Esophagus squamous epithelium (tissue), 5 donors: Measurements from ENCODE around the gene CPM. TPM values are rescaled to one million over a fixed set of nuclear protein-coding genes. Genes with fewer than 3 reads are reported as not detected.

Experiments used
- DNase-seq: peaks from one replicate; lab custom pipeline; 2025; lab: John Stamatoyannopoulos, UW
- H3K27ac ChIP-seq, 4 donors: fragments of 200-600 bp; sonication (generic); one replicate each; pipeline ENCODE4 v1.5.1; 2016 to 2019; ENCODE audit warnings: mild to moderate bottlenecking in 1 of 4
- H3K27me3 ChIP-seq, 4 donors: fragments of 200-600 bp; sonication (generic); 1 replicate in 3 of 4; 2 replicates in 1 of 4; pipeline versions ENCODE4 v1.5.1 to v1.6.0; 2017 to 2021; ENCODE audit warnings: antibody characterized with exemption in 1 of 4
- H3K36me3 ChIP-seq, 3 donors: fragments of 200-600 bp; sonication (generic); one replicate each; pipeline ENCODE4 v1.5.1; 2016 to 2019
- H3K4me1 ChIP-seq, 3 donors: fragments of 200-600 bp; sonication (generic); one replicate each; pipeline ENCODE4 v1.5.1; 2017 to 2019
- H3K4me3 ChIP-seq, 4 donors: fragments of 200-600 bp; sonication (generic); 1 replicate in 3 of 4; 2 replicates in 1 of 4; pipeline ENCODE4 v1.5.1; 2016 to 2019; ENCODE audit warnings: mild to moderate bottlenecking in 2 of 4, moderate library complexity in 1 of 4
- H3K9me3 ChIP-seq, 3 donors: fragments of 200-600 bp; sonication (generic); one replicate each; pipeline ENCODE4 v1.5.1; 2016 to 2019
- CTCF ChIP-seq, 6 experiments: fragments of 450-650 bp in 4 of 6; fragments of 200-600 bp in 2 of 6; sonication (generic) in 2 of 6; IDR thresholded peaks; one replicate each; pipeline ENCODE4 v1.5.1; 2016 to 2019; ENCODE audit warnings: antibody characterized with exemption in 6 of 6, mild to moderate bottlenecking in 4 of 6, moderate library complexity in 4 of 6
- POLR2A ChIP-seq, 4 donors: fragments of 450-650 bp; IDR thresholded peaks; one replicate each; pipeline ENCODE4 v1.6.1; 2017; ENCODE audit warnings: antibody characterized with exemption in 4 of 4, mild to moderate bottlenecking in 4 of 4, moderate library complexity in 3 of 4
- WGBS, 2 donors: methylation state at CpG; one replicate each; pipeline ENCODE4 v1.1.5; 2018; 5-methylcytosine and 5-hydroxymethylcytosine counted together
- intact Hi-C: fragments of 100-400 bp; cut with DNase I; formaldehyde crosslinking; loops from one replicate; pipeline ENCODE4 v1.15.0; 2022
- total RNA-seq, 4 donors: library from RNA; depleted of rRNA; stranded (reverse); fragments of >200 nt; gene quantifications; one replicate each; pipeline ENCODE4 v1.1.0, GENCODE V29; 2016
- donor health status: DM: yes; HTN: yes; CAD: no.

The CPM gene
- total RNA-seq, 4 donors from 2014 or later = 10.9 to 35.5 (median 20.6) TPM

GRCh38 chr12:68896881-68897540 is 36.0 kb downstream of the CPM start:
- no peak overlapping the region for H3K4me3 ChIP-seq
- no peaks in the 10 kb centered on the region for H3K27me3 ChIP-seq
- WGBS, 2 donors = 56 to 59% methylated on average over 3 to 4 of the region's 4 CpGs
- H3K36me3 ChIP-seq = no peaks in the 10 kb centered on the region
- no peak for TF ChIP-seq CTCF (IDR thresholded peaks at IDR 0.05)
- TF ChIP-seq POLR2A (IDR thresholded peaks at IDR 0.05) = no peak
- H3K9me3 ChIP-seq = no peaks in the 10 kb centered on the region
- intact Hi-C loops = no loop called here
- H3K27ac ChIP-seq = no peak overlapping the region
- no peaks in the 10 kb centered on the region for H3K4me1 ChIP-seq
- no peak for DNase-seq

GRCh38 chr12:68894276-68894855 is 38.6 kb downstream of the CPM start:
- Histone ChIP-seq H3K9me3 (no peaks in the 10 kb centered on the region), H3K4me3 (no peak overlapping the region), H3K27ac (no peak overlapping the region), H3K4me1 (no peaks in the 10 kb centered on the region), H3K27me3 (no peaks in the 10 kb centered on the region), H3K36me3 (no peaks in the 10 kb centered on the region)
- TF ChIP-seq POLR2A (IDR thresholded peaks at IDR 0.05) (no peak), CTCF (IDR thresholded peaks at IDR 0.05) (no peak)
- WGBS, 2 donors = 84 to 92% methylated on average over 6 to 7 of the region's 7 CpGs
- no peak for DNase-seq
- intact Hi-C loops = no loop called here

GRCh38 chr12:68893741-68894140 is 39.2 kb downstream of the CPM start:
- TF ChIP-seq CTCF (IDR thresholded peaks at IDR 0.05) (no peak), POLR2A (IDR thresholded peaks at IDR 0.05) (no peak)
- DNase-seq = no peak
- Histone ChIP-seq H3K36me3 (no peaks in the 10 kb centered on the region), H3K27ac (no peak overlapping the region), H3K4me1 (no peaks in the 10 kb centered on the region), H3K9me3 (no peaks in the 10 kb centered on the region), H3K27me3 (no peaks in the 10 kb centered on the region), H3K4me3 (no peak overlapping the region)
- 85 to 95% methylated on average over 3 of the region's 3 CpGs for WGBS, 2 donors
- intact Hi-C loops = no loop called here

- Histone ChIP-seq H3K36me3 (no peaks in the 10 kb centered on the region), H3K27ac (no peak overlapping the region), H3K9me3 (no peaks in the 10 kb centered on the region), H3K27me3 (no peaks in the 10 kb centered on the region), H3K4me1 (no peaks in the 10 kb centered on the region), H3K4me3 (no peak overlapping the region)
- intact Hi-C loops = no loop called here
- WGBS, 2 donors = 87 to 90% methylated on average over 2 of the region's 2 CpGs
- DNase-seq = no peak
- TF ChIP-seq POLR2A (IDR thresholded peaks at IDR 0.05) = no peak
- no peak for TF ChIP-seq CTCF (IDR thresholded peaks at IDR 0.05)
These were observed 39.8 kb downstream of the CPM start for GRCh38 chr12:68893201-68893600.

GRCh38 chr12:68891141-68891540 is 41.8 kb downstream of the CPM start:
- intact Hi-C loops = no loop called here
- H3K4me1 ChIP-seq = no peaks in the 10 kb centered on the region
- H3K36me3 ChIP-seq = no peaks in the 10 kb centered on the region
- 81 to 87% methylated on average over 6 of the region's 6 CpGs for WGBS, 2 donors
- peak overlapping the region in 1 of 4 donors; percentile 14 for H3K27ac ChIP-seq
- TF ChIP-seq CTCF (IDR thresholded peaks at IDR 0.05) (no peak), POLR2A (IDR thresholded peaks at IDR 0.05) (no peak)
- DNase-seq = no peak
- no peak overlapping the region for H3K4me3 ChIP-seq
- no peaks in the 10 kb centered on the region for H3K27me3 ChIP-seq
- no peaks in the 10 kb centered on the region for H3K9me3 ChIP-seq
